Testis (tissue), 3 donors: ENCODE measurements around the gene SHTN1. TPM values are rescaled to one million over a fixed set of nuclear protein-coding genes. Genes with fewer than 3 reads are reported as not detected.

Experiments
- DNase-seq: peaks from one replicate; pipeline ENCODE4 v3.0.0-alpha.2; 2019
- H3K27ac ChIP-seq, 2 donors: fragments of 200-600 bp; sonication (generic); one replicate each; pipeline ENCODE4 v1.5.1; 2019
- H3K27me3 ChIP-seq: fragments of 200-600 bp; sonication (generic); one replicate; pipeline ENCODE4 v1.5.1; 2019
- H3K36me3 ChIP-seq: fragments of 200-600 bp; sonication (generic); one replicate; pipeline ENCODE4 v1.5.1; 2017; ENCODE audit warnings: low read depth; ENCODE audit errors: missing control alignments
- H3K4me1 ChIP-seq: fragments of 200-600 bp; sonication (generic); one replicate; pipeline ENCODE4 v1.5.1; 2019
- H3K4me3 ChIP-seq, 2 donors: fragments of 200-600 bp; sonication (generic); one replicate each; pipeline ENCODE4 v1.5.1; 2017 to 2019
- H3K9me3 ChIP-seq: fragments of 200-600 bp; sonication (generic); one replicate; pipeline ENCODE4 v1.5.1; 2017
- CTCF ChIP-seq, 3 experiments: fragments of 450-650 bp in 2 of 3; fragments of 200-600 bp in 1 of 3; sonication (generic) in 1 of 3; IDR thresholded peaks; one replicate each; pipeline ENCODE4 v1.5.1; 2016 to 2019; ENCODE audit warnings: antibody characterized with exemption in 3 of 3, mild to moderate bottlenecking in 2 of 3, moderate library complexity in 1 of 3
- POLR2A ChIP-seq: fragments of 450-650 bp; IDR thresholded peaks from one replicate; pipeline ENCODE4 v1.6.1; 2017; ENCODE audit warnings: antibody characterized with exemption, mild to moderate bottlenecking, moderate library complexity
- WGBS, 2 donors: methylation state at CpG; one replicate each; pipeline ENCODE4 v1.1.5; 2018; 5-methylcytosine and 5-hydroxymethylcytosine counted together
- intact Hi-C: fragments of 100-400 bp; cut with DNase I; formaldehyde crosslinking; loops from one replicate; pipeline ENCODE4 v1.15.1; 2023; ENCODE audit warnings: low total_unique reads
- polyA plus RNA-seq: library from polyadenylated mRNA; stranded (reverse); fragments of 350-450 nt; fragmentation: Illumina TruSeq; extraction: RNeasy Lipid Tissue Mini Kit (QIAGEN cat#74804); gene quantifications from one replicate; pipeline ENCODE4 v1.2.3, GENCODE V29; 2014; ENCODE audit warnings: low read depth, low replicate concordance; ENCODE audit not compliant: insufficient read depth
- total RNA-seq, 2 donors: library from RNA; depleted of rRNA; stranded (reverse); fragments of >200 nt; gene quantifications; one replicate each; pipeline ENCODE4 v1.2.3, GENCODE V29; 2016

The SHTN1 gene
- total and polyA plus RNA-seq, 3 donors from 2014 or later: 21.9 to 77.3 (median 71.0) TPM

- intact Hi-C loops: no loop called here
- peak; percentile 58 for DNase-seq
- no peaks in the 10 kb centered on the region for H3K27me3 ChIP-seq
- H3K27ac ChIP-seq: peak overlapping the region; percentile 17 to 32
- no peaks in the 10 kb centered on the region for H3K9me3 ChIP-seq
- peak overlapping the region in 1 of 2 donors; percentile 27 for H3K4me3 ChIP-seq
- WGBS, 2 donors: 67 to 72% methylated on average over 5 of the region's 5 CpGs
- peaks cover 5% of the 10 kb centered on the region for H3K4me1 ChIP-seq
- no peaks in the 10 kb centered on the region for H3K36me3 ChIP-seq
- TF ChIP-seq CTCF (IDR thresholded peaks at IDR 0.05) (no peak), POLR2A (no peak)
These were observed 44.8 kb downstream of the SHTN1 start for GRCh38 chr10:116960066-116960776.

GRCh38 chr10:116952729-116953128 is 52.3 kb downstream of the SHTN1 start:
- intact Hi-C loops: no loop called here
- no peak for DNase-seq
- WGBS, 2 donors: 66 to 75% methylated on average over 1 of the region's 1 CpG
- no peaks in the 10 kb centered on the region for H3K27me3 ChIP-seq
- H3K4me1 ChIP-seq: no peaks in the 10 kb centered on the region
- no peak overlapping the region for H3K4me3 ChIP-seq
- H3K36me3 ChIP-seq: no peaks in the 10 kb centered on the region
- no peak overlapping the region for H3K27ac ChIP-seq
- TF ChIP-seq POLR2A (no peak), CTCF (IDR thresholded peaks at IDR 0.05) (no peak)
- H3K9me3 ChIP-seq: no peaks in the 10 kb centered on the region

GRCh38 chr10:116948530-116948870 is 56.5 kb downstream of the SHTN1 start:
- DNase-seq: no peak
- H3K9me3 ChIP-seq: no peaks in the 10 kb centered on the region
- no peak overlapping the region for H3K27ac ChIP-seq
- intact Hi-C loops: no loop called here
- no peak overlapping the region for H3K4me3 ChIP-seq
- H3K4me1 ChIP-seq: no peaks in the 10 kb centered on the region
- H3K36me3 ChIP-seq: no peaks in the 10 kb centered on the region
- no peak for TF ChIP-seq POLR2A
- no peak for TF ChIP-seq CTCF (IDR thresholded peaks at IDR 0.05)
- 92% methylated on average over 1 of the region's 1 CpG for WGBS, 2 donors
- no peaks in the 10 kb centered on the region for H3K27me3 ChIP-seq

- DNase-seq: no peak
- WGBS, 2 donors: 76 to 77% methylated on average over 2 of the region's 2 CpGs
These were observed 57.0 kb downstream of the SHTN1 start for GRCh38 chr10:116947841-116948529.

More at GRCh38 chr10:116947841-116948529, 57.0 kb downstream of the SHTN1 start:
- Histone ChIP-seq H3K27me3 (no peaks in the 10 kb centered on the region), H3K27ac (no peak overlapping the region), H3K4me3 (no peak overlapping the region), H3K9me3 (no peaks in the 10 kb centered on the region), H3K36me3 (no peaks in the 10 kb centered on the region), H3K4me1 (no peaks in the 10 kb centered on the region)
- TF ChIP-seq CTCF (IDR thresholded peaks at IDR 0.05) (no peak), POLR2A (no peak)
- intact Hi-C loops: no loop called here
